HG02852 (cell line): ENCODE measurements around the gene MEPE.
A peak's percentile ranks its signal among the peaks of the same experiment; 100 is the strongest.

Experiments used
- ATAC-seq: cut with Tn5 transposase; IDR thresholded peaks from one replicate; pipeline ENCODE4 v1.9.1; 2021; ENCODE audit warnings: mild to moderate bottlenecking, moderate library complexity; ENCODE audit not compliant: unreplicated experiment

Gene MEPE

GRCh38 chr4:87840149-87840548 lies 7.4 kb downstream of the MEPE start:
- no peak for ATAC-seq

GRCh38 chr4:87843936-87844335 lies 11.2 kb downstream of the MEPE start:
- ATAC-seq, result no peak

GRCh38 chr4:87844452-87844851 lies 11.7 kb downstream of the MEPE start:
- no peak for ATAC-seq

GRCh38 chr4:87846226-87846625 lies 13.5 kb downstream of the MEPE start:
- no peak for ATAC-seq

- ATAC-seq, result peak; percentile 91
Observed at GRCh38 chr4:87848622-87849351, 16.0 kb downstream of the MEPE start.

- ATAC-seq, result no peak
Observed at GRCh38 chr4:87849612-87850011, 16.8 kb downstream of the MEPE start.

- ATAC-seq, result no peak
Observed at GRCh38 chr4:87851332-87851731, 18.6 kb downstream of the MEPE start.

- ATAC-seq, result no peak
Observed at GRCh38 chr4:87851953-87852352, 19.2 kb downstream of the MEPE start.

- ATAC-seq, result no peak
Observed at GRCh38 chr4:87853108-87853507, 20.3 kb downstream of the MEPE start.

GRCh38 chr4:87853891-87854290 lies 21.1 kb downstream of the MEPE start:
- ATAC-seq, result no peak

- no peak for ATAC-seq
Observed at GRCh38 chr4:87855559-87855958, 22.8 kb downstream of the MEPE start.

GRCh38 chr4:87856816-87857215 lies 24.0 kb downstream of the MEPE start:
- no peak for ATAC-seq

- ATAC-seq, result no peak
Observed at GRCh38 chr4:87857789-87858188, 25.0 kb downstream of the MEPE start.

GRCh38 chr4:87862236-87862635 lies 29.5 kb downstream of the MEPE start:
- ATAC-seq, result no peak

- ATAC-seq, result no peak
Observed at GRCh38 chr4:87863486-87863885, 30.7 kb downstream of the MEPE start.

- ATAC-seq, result no peak
Observed at GRCh38 chr4:87864321-87864720, 31.6 kb downstream of the MEPE start.

- no peak for ATAC-seq
Observed at GRCh38 chr4:87865288-87865687, 32.5 kb downstream of the MEPE start.

GRCh38 chr4:87865960-87866598 lies 33.3 kb downstream of the MEPE start:
- ATAC-seq, result no peak

GRCh38 chr4:87868522-87868921 lies 35.8 kb downstream of the MEPE start:
- ATAC-seq, result no peak

- no peak for ATAC-seq
Observed at GRCh38 chr4:87872028-87872427, 39.3 kb downstream of the MEPE start.

GRCh38 chr4:87875191-87875590 lies 42.4 kb downstream of the MEPE start:
- ATAC-seq, result no peak

- no peak for ATAC-seq
Observed at GRCh38 chr4:87880106-87880505, 47.3 kb downstream of the MEPE start.

- ATAC-seq, result no peak
Observed at GRCh38 chr4:87881115-87881514, 48.3 kb downstream of the MEPE start.
